ENCODE measurements around the gene AP1S3. TPM values are rescaled to one million over a fixed set of nuclear protein-coding genes. Genes with fewer than 3 reads are reported as not detected.

The AP1S3 gene
- total and polyA plus RNA-seq, 2 donors (not counting 3 experiments of a cell fraction or from before 2014, with no cell fraction given): 0.69 to 3.8 TPM

DNA sequence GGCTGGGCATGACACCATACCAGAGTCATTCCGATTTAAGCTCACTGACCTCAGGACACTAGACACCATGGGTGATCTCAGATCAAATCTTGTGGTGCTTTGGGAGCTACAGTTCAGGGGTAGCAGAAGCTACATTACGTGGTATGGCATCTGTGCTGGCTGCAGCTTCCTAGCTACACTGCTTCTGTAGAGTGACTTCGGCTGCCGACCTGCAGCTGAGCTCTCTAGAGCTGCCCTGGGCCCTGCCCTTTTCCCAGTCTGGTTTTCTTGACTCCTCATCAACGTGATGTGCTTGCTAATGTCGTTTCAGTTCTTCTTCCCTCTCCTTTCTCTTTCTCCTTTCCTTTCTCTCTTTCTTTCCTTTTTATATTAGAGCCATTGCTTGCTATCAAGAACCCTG is 100.2 kb downstream of the AP1S3 start:
- Histone ChIP-seq H3K36me3 (ENCODE audit: control insufficient read depth in 2 of 2, extremely low read depth in 1 of 2, insufficient read depth in 2 of 2, low read length in 2 of 2) (no peaks in the 10 kb centered on the region), H3K27ac (ENCODE audit: insufficient read depth, low read depth, low read length) (no peak overlapping the region), H3K4me3 (replicated peaks in 1 of 3; ENCODE audit: insufficient read depth in 1 of 3, low read depth in 1 of 3, low read length in 3 of 3) (no peak overlapping the region), H3K4me2 (ENCODE audit: insufficient read depth, low read length) (no peak overlapping the region), H2AFZ (ENCODE audit: low read depth, low read length) (no peak overlapping the region), H4K20me1 (replicated peaks; ENCODE audit: control insufficient read depth, extremely low read depth, insufficient read depth, low read length) (no peaks in the 10 kb centered on the region), H3K79me2 (ENCODE audit: control insufficient read depth, insufficient read depth, low read length) (no peaks in the 10 kb centered on the region), H3K9me1 (replicated peaks; ENCODE audit: control insufficient read depth, extremely low read depth, insufficient read depth, low read length) (no peaks in the 10 kb centered on the region), H3K27me3 (ENCODE audit: control insufficient read depth in 2 of 2, insufficient read depth in 2 of 2, low read length in 2 of 2) (no peaks in the 10 kb centered on the region), H3K9me3 (replicated peaks; ENCODE audit: control insufficient read depth, insufficient read depth, low read length) (no peaks in the 10 kb centered on the region), H3K9ac (replicated peaks; ENCODE audit: extremely low read depth, insufficient read depth, low read length) (no peak overlapping the region), H3K4me1 (ENCODE audit: control insufficient read depth, extremely low read depth, insufficient read depth, low read length) (peaks cover 14% of the 10 kb centered on the region)
- FAIRE-seq (no peak), DNase-seq (ENCODE audit: low read depth, low spot score) (no peak)
- intact Hi-C loops (cut with micrococcal nuclease) (no loop called here), dilution Hi-C loops (cut with MboI; ENCODE audit: extremely low pct_ligation_motif_present, low sequenced_read_pairs) (no loop called here)
- TF ChIP-seq JUN (IDR thresholded peaks at IDR 0.05; ENCODE audit: borderline replicate concordance, insufficient read depth, insufficient read length, low read depth) (no peak), FOS (IDR thresholded peaks at IDR 0.05; ENCODE audit: borderline replicate concordance, insufficient read depth, low read length) (no peak), MYC (IDR thresholded peaks at IDR 0.05; ENCODE audit: low read depth, low read length) (no peak), GATA2 (IDR thresholded peaks at IDR 0.05; ENCODE audit: insufficient read depth, insufficient read length, low read depth, low read length) (no peak), POLR2A (IDR thresholded peaks at IDR 0.05; ENCODE audit: low read depth, low read length) (no peak), EZH2 (IDR thresholded peaks at IDR 0.05; ENCODE audit: borderline replicate concordance, low read depth, low read length, severe bottlenecking) (no peak), POLR2AphosphoS5 (IDR thresholded peaks at IDR 0.05; ENCODE audit: insufficient read depth, low read depth, low read length) (no peak)
- TF ChIP-seq, protein P1, sequence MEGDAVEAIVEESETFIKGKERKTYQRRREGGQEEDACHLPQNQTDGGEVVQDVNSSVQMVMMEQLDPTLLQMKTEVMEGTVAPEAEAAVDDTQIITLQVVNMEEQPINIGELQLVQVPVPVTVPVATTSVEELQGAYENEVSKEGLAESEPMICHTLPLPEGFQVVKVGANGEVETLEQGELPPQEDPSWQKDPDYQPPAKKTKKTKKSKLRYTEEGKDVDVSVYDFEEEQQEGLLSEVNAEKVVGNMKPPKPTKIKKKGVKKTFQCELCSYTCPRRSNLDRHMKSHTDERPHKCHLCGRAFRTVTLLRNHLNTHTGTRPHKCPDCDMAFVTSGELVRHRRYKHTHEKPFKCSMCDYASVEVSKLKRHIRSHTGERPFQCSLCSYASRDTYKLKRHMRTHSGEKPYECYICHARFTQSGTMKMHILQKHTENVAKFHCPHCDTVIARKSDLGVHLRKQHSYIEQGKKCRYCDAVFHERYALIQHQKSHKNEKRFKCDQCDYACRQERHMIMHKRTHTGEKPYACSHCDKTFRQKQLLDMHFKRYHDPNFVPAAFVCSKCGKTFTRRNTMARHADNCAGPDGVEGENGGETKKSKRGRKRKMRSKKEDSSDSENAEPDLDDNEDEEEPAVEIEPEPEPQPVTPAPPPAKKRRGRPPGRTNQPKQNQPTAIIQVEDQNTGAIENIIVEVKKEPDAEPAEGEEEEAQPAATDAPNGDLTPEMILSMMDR (IDR thresholded peaks at IDR 0.05; ENCODE audit: extremely low read depth in 1 of 2, insufficient read depth in 1 of 2, low read depth in 1 of 2, low read length in 2 of 2): no peak
- TF ChIP-seq, protein P2, sequence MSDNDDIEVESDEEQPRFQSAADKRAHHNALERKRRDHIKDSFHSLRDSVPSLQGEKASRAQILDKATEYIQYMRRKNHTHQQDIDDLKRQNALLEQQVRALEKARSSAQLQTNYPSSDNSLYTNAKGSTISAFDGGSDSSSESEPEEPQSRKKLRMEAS (IDR thresholded peaks at IDR 0.05; ENCODE audit: insufficient read depth, insufficient read length): no peak
- CTCF ChIA-PET: interaction anchor here (2.1 kb wide), 1 partner anchor 9 kb away, joined by 7 read pairs; no protein-coding TSS in a partner anchor
- BruUV-seq (replicated peaks): no TSS peak
- POLR2A ChIA-PET: no interaction called here
